Fibroblast of lung (primary cell): Measurements from ENCODE around the gene EFNA5. TPM values are rescaled to one million over a fixed set of nuclear protein-coding genes. Genes with fewer than 3 reads are reported as not detected.

Experiments used
- DNase-seq, 2 donors: peaks; one replicate each; pipeline versions ENCODE4 v3.0.0 to v3.0.0-alpha.2; 2010; ENCODE audit warnings: low read depth in 2 of 2
- H2AFZ ChIP-seq: 2 replicates; pipeline ENCODE4 v1.5.1; 2012; ENCODE audit warnings: low read length, control low read depth, inconsistent platforms
- H3K27ac ChIP-seq: 2 replicates; pipeline ENCODE4 v1.5.1; 2011; ENCODE audit warnings: low read length, control low read depth; ENCODE audit not compliant: insufficient read depth
- H3K27me3 ChIP-seq: 2 replicates; pipeline ENCODE4 v1.5.1; 2011; ENCODE audit warnings: mild to moderate bottlenecking, low read length; ENCODE audit not compliant: control insufficient read depth, insufficient read depth
- H3K36me3 ChIP-seq: 2 replicates; pipeline ENCODE4 v1.5.1; 2011; ENCODE audit warnings: low read length; ENCODE audit not compliant: control insufficient read depth, insufficient read depth
- H3K4me1 ChIP-seq: 2 replicates; pipeline ENCODE4 v1.5.1; 2011; ENCODE audit warnings: low read length; ENCODE audit not compliant: control insufficient read depth, insufficient read depth; ENCODE audit errors: extremely low read depth
- H3K4me2 ChIP-seq: 2 replicates; pipeline ENCODE4 v1.5.1; 2011; ENCODE audit warnings: low read length, control low read depth; ENCODE audit not compliant: insufficient read depth; ENCODE audit errors: extremely low read depth
- H3K4me3 ChIP-seq, 4 experiments: fragments of 200-600 bp in 1 of 4; sonication (generic) in 1 of 4; replicated peaks in 1 of 4; 2 replicates each; pipeline ENCODE4 v1.5.1; 2011 to 2016; ENCODE audit warnings: low read length in 4 of 4, low read depth in 3 of 4, mild to moderate bottlenecking in 3 of 4, control low read depth in 2 of 4, inconsistent platforms in 1 of 4, mixed read lengths in 1 of 4; ENCODE audit not compliant: insufficient read depth in 1 of 4; ENCODE audit errors: control extremely low read depth in 1 of 4
- H3K79me2 ChIP-seq: 2 replicates; pipeline ENCODE4 v1.5.1; 2012; ENCODE audit warnings: mild to moderate bottlenecking, low read length, inconsistent platforms; ENCODE audit not compliant: control insufficient read depth, insufficient read depth
- H3K9ac ChIP-seq: 2 replicates; pipeline ENCODE4 v1.5.1; 2011; ENCODE audit warnings: mild to moderate bottlenecking, low read length, control low read depth; ENCODE audit not compliant: insufficient read depth
- H3K9me3 ChIP-seq: 2 replicates; pipeline ENCODE4 v1.5.1; 2012; ENCODE audit warnings: low read depth, low read length; ENCODE audit not compliant: control insufficient read depth, insufficient read depth
- H4K20me1 ChIP-seq: 2 replicates; pipeline ENCODE4 v1.5.1; 2011; ENCODE audit warnings: low read length; ENCODE audit not compliant: control insufficient read depth, insufficient read depth; ENCODE audit errors: extremely low read depth
- EZH2 ChIP-seq: IDR thresholded peaks from 2 replicates; pipeline ENCODE4 v1.5.1; 2012; ENCODE audit warnings: low read length, control low read depth, mild to moderate bottlenecking; ENCODE audit errors: missing control alignments
- polyA plus RNA-seq, 2 donors: library from polyadenylated mRNA; depleted of rRNA in 1 of 2; stranded (reverse) in 1 of 2; unstranded in 1 of 2; fragments of >200 nt; gene quantifications; 2 replicates each; pipeline ENCODE4 v1.2.1, GENCODE V29; 2011 to 2012; ENCODE audit warnings: missing spikeins in 1 of 2
- total RNA-seq: library from RNA; depleted of rRNA; stranded (reverse); fragments of >200 nt; gene quantifications from 2 replicates; pipeline ENCODE4 v1.2.1, GENCODE V29; 2014
- TF ChIP-seq, protein P1 (sequence below), 2 donors: IDR thresholded peaks in 1 of 2; conservative IDR thresholded peaks in 1 of 2; 1 replicate in 1 of 2; 2 replicates in 1 of 2; pipeline ENCODE4 v1.5.1; 2011 to 2012; ENCODE audit warnings: low read length in 2 of 2, control low read depth in 1 of 2, inconsistent platforms in 1 of 2, low read depth in 1 of 2, mild to moderate bottlenecking in 1 of 2

The EFNA5 gene
- total and polyA plus RNA-seq, 2 donors (not counting 1 experiment from before 2014, with no cell fraction given), result 3.5 to 3.7 TPM

- Histone ChIP-seq H3K9me3 (no peaks in the 10 kb centered on the region), H2AFZ (no peak overlapping the region), H3K9ac (no peak overlapping the region), H3K36me3 (no peaks in the 10 kb centered on the region), H3K27ac (no peak overlapping the region), H3K4me3 (no peak overlapping the region), H3K79me2 (no peaks in the 10 kb centered on the region), H3K27me3 (no peaks in the 10 kb centered on the region), H4K20me1 (no peaks in the 10 kb centered on the region), H3K4me1 (peaks cover 8% of the 10 kb centered on the region), H3K4me2 (no peak overlapping the region)
- DNase-seq, result no peak
- no peak for TF ChIP-seq EZH2
- TF ChIP-seq, protein P1, sequence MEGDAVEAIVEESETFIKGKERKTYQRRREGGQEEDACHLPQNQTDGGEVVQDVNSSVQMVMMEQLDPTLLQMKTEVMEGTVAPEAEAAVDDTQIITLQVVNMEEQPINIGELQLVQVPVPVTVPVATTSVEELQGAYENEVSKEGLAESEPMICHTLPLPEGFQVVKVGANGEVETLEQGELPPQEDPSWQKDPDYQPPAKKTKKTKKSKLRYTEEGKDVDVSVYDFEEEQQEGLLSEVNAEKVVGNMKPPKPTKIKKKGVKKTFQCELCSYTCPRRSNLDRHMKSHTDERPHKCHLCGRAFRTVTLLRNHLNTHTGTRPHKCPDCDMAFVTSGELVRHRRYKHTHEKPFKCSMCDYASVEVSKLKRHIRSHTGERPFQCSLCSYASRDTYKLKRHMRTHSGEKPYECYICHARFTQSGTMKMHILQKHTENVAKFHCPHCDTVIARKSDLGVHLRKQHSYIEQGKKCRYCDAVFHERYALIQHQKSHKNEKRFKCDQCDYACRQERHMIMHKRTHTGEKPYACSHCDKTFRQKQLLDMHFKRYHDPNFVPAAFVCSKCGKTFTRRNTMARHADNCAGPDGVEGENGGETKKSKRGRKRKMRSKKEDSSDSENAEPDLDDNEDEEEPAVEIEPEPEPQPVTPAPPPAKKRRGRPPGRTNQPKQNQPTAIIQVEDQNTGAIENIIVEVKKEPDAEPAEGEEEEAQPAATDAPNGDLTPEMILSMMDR (conservative IDR thresholded peaks at IDR 0.05 in 1 of 2, IDR thresholded peaks at IDR 0.05 in 1 of 2; ENCODE audit: low read depth in 1 of 2, low read length in 2 of 2), result no peak
Observed at GRCh38 chr5:107558823-107559375, 111.8 kb downstream of the EFNA5 start.

DNA sequence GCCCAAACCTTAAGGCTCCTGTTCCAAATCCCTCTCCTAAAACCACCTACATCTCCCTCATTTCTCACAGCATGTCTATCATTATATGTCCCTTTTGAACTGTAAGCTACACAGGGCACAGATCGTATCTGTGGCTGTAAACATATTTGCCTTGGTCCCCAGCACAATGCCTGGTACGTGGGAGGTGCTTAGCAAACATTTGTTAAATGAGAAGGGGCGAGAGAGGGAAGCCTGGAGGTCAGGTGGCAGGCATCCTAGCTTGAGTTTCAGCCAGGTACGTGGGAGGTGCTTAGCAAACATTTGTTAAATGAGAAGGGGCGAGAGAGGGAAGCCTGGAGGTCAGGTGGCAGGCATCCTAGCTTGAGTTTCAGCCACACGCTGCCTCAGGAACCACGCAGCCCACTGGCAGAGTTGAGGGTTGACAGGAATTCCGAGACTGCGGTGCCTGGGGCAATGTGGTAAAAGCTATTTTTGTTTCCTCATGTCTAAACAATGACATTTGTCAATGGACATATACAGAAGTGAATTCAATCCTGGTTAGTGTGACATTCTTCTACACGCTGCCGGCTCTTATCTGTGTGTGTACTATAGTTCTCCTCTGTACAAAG lies 113.6 kb downstream of the EFNA5 start:
- no peaks in the 10 kb centered on the region for H4K20me1 ChIP-seq
- H3K79me2 ChIP-seq, result no peaks in the 10 kb centered on the region
- DNase-seq, result peak in 1 of 2 donors; percentile 59
- H3K9me3 ChIP-seq, result no peaks in the 10 kb centered on the region
- H3K36me3 ChIP-seq, result no peaks in the 10 kb centered on the region
- H3K9ac ChIP-seq, result no peak overlapping the region
- TF ChIP-seq EZH2, result no peak
- H3K27ac ChIP-seq, result no peak overlapping the region
- H3K27me3 ChIP-seq, result no peaks in the 10 kb centered on the region
- H3K4me3 ChIP-seq, result no peak overlapping the region
- H3K4me2 ChIP-seq, result no peak overlapping the region
- no peak overlapping the region for H2AFZ ChIP-seq
- peaks cover 8% of the 10 kb centered on the region for H3K4me1 ChIP-seq

DNA sequence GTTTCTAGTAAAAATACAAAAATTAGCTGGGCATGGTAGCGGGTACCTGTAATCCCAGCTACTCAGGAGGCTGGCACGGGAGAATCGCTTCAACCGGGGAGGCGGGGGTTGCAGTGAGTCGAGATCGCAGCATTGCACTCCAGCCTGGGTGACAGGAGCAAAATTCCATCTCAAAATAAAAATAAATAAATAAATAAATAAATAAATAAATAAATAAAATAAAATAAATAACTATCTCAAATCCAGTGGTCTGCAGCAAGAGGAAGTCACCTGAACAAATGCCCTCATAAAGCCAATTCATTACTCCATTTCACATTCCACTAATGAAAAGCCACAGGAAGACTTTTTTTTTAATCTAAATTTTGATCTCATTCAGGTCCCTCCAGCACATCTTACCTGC lies 114.2 kb downstream of the EFNA5 start:
- H2AFZ ChIP-seq, result no peak overlapping the region
- TF ChIP-seq, protein P1 (conservative IDR thresholded peaks at IDR 0.05 in 1 of 2, IDR thresholded peaks at IDR 0.05 in 1 of 2; ENCODE audit: low read depth in 1 of 2, low read length in 2 of 2), result no peak
- TF ChIP-seq EZH2, result no peak
- no peaks in the 10 kb centered on the region for H3K9me3 ChIP-seq
- no peaks in the 10 kb centered on the region for H3K36me3 ChIP-seq
- peaks cover 8% of the 10 kb centered on the region for H3K4me1 ChIP-seq
- H4K20me1 ChIP-seq, result no peaks in the 10 kb centered on the region
- no peaks in the 10 kb centered on the region for H3K27me3 ChIP-seq
- no peak overlapping the region for H3K4me2 ChIP-seq
- no peak for DNase-seq
- no peak overlapping the region for H3K9ac ChIP-seq
- H3K27ac ChIP-seq, result no peak overlapping the region
- H3K4me3 ChIP-seq, result no peak overlapping the region
- H3K79me2 ChIP-seq, result no peaks in the 10 kb centered on the region
